NCI-H2196 treated with DMSO at 0.1 percent for 48 hours (cell line): ENCODE results near the gene SIGLECL1.

Experiments used
- DNase-seq: peaks from one replicate; lab custom pipeline; 2025; ENCODE audit not compliant: unreplicated experiment; lab: John Stamatoyannopoulos, UW

The SIGLECL1 gene

GRCh38 chr19:51295382-51296126, 44.7 kb downstream of the SIGLECL1 start:
- DNase-seq: no peak

GRCh38 chr19:51296336-51297093, 45.6 kb downstream of the SIGLECL1 start:
- DNase-seq: no peak

GRCh38 chr19:51297406-51297805, 46.5 kb downstream of the SIGLECL1 start:
- no peak for DNase-seq

DNA sequence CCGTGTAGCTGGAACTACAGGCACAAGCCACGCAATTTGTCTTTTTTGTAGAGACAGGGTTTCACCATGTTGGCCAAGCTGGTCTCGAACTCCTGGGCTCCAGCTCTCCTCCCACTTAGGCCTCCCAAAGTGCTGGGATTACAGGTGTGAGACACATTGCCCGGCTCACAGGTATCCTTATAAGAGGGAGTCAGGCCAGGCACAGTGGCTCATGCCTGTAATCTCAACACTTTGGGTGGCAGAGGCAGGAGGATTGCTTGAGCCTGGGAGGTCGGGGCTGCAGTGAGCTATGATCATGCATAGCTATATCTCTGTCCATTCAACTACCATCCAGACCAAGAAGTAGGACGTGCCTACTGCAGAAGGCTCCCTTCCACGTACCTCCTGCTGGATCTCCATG, 50.4 kb downstream of the SIGLECL1 start:
- no peak for DNase-seq

GRCh38 chr19:51305479-51305878, 54.6 kb downstream of the SIGLECL1 start:
- DNase-seq: no peak

DNA sequence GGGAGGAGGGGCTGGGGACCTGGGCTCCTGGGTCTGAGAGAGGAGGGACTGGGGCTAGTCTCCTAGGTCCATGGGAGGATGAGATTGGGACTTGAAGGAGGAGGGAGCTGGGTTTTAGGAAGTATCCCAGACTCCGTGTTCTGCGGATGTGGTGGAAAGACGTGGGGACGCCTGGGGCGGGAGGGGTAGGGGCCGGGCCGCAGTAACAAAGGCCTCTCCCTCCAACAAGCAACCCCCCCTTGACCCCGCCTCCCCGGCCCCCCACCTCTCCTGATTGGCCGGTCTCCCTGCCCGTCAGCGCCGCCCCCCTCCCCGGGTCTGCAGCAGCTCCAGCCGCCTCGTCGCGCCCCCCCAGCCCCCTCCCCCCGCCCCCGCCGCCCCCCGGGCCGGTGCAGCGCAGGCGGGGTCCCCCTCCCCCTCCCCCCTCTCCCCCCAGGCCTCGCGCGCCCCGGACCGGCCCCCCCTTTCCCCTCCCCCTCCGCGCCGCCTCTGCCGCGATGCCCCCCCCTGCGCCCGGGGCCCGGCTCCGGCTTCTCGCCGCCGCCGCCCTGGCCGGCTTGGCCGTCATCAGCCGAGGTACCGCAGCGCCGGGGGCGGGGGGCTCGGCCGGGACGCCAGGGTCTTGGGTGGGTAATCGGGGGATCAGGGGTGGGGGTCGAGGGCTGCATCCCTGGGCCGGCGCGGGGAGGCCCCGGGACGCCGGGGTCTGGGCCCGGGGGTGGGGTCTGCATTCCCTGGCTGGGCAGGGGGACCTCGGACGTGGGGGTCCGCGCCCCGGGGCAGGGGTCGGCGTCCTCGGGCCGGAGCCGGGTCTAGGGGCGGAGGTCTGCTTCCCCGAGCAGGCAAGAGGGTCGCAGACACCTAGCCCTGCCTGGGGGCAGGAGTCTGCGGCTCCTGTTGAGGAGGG, 60.7 kb downstream of the SIGLECL1 start, which contains the start of gene IGLON5:
Gene IGLON5, plus strand, starts transcription at position 294 of the 907 bp plus-strand sequence. Its CDS starts 204 bp downstream, at position 498.
- DNase-seq: no peak

DNA sequence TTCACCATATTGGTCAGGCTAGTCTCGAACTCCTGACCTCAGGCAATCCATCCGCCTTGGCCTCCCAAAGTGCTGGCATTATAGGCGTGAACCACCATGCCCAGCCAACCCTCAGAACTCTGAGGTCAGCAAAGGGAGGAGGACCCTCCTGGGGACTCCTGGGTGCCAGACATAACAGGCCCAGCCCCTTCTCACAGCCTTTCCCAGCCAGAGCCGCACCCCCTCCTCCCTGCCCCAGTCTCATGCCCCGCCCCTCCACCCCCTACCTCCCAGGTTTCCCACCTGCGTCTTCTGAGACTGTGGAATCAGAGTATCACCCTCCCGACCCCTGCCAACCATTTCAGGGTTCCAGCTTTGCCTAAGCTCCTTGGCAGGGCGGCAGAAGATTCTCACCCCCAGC, 65.8 kb downstream of the SIGLECL1 start:
- DNase-seq: no peak

DNA sequence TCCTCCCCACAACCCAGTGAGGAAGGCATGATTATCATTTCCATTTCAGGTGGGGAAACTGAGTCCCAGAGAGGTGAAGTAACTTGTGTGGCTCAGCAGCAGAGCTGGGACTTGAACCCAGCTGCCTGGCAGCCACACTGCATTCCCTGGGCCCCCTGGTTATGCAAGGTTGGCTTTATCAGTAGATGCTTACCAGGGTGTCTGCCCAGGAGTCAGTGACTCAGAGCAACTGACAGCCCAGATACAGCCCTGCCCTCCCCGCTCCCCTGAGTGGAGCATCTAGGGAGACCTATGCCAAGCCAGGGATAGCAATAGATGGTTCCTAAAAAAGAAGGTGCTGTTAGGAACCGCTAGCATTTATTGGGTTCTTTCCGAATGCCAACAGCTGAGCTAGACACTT, 66.5 kb downstream of the SIGLECL1 start:
- no peak for DNase-seq

- no peak for DNase-seq
Measured at GRCh38 chr19:51317968-51318367, 67.1 kb downstream of the SIGLECL1 start.
